WTC11 (cell line): ENCODE measurements around the gene SH3GL3.

ENCODE experiments used
- ATF1 ChIP-seq: sonication (generic); formaldehyde crosslinking; IDR thresholded peaks from 2 replicates; pipeline ENCODE4 v1.8.1; 2023; ENCODE audit warnings: mild to moderate bottlenecking, moderate library complexity, missing genetic modification reagents
- CTCF ChIP-seq: fragments of 200-600 bp; IDR thresholded peaks from 2 replicates; pipeline ENCODE4 v1.8.0; 2022; ENCODE audit warnings: antibody characterized with exemption
- ESRRA ChIP-seq: sonication (generic); formaldehyde crosslinking; IDR thresholded peaks from 2 replicates; pipeline ENCODE4 v1.8.1; 2022; ENCODE audit warnings: mild to moderate bottlenecking, missing genetic modification reagents, borderline replicate concordance
- NFE2L1 ChIP-seq: sonication (generic); formaldehyde crosslinking; IDR thresholded peaks from 2 replicates; pipeline ENCODE4 v1.8.1; 2023; ENCODE audit warnings: missing genetic modification reagents
- SP1 ChIP-seq: sonication (generic); formaldehyde crosslinking; conservative IDR thresholded peaks from 2 replicates; pipeline ENCODE4 v1.8.1; 2022; ENCODE audit warnings: missing genetic modification reagents
- ZNF263 ChIP-seq: sonication (generic); formaldehyde crosslinking; IDR thresholded peaks from 2 replicates; pipeline ENCODE4 v1.8.1; 2022; ENCODE audit warnings: low read depth, mild to moderate bottlenecking, moderate library complexity, missing genetic modification reagents

- TF ChIP-seq NFE2L1 (no peak), SP1 (CRISPR knock-in tag) (no peak), ZNF263 (CRISPR knock-in tag) (no peak), ESRRA (CRISPR knock-in tag) (no peak), CTCF (no peak), ATF1 (CRISPR knock-in tag) (no peak)
These were observed 724 bp upstream of the SH3GL3 start for GRCh38 chr15:83446417-83446816.
